Coronary artery (tissue), 2 donors: ENCODE measurements around the gene PLCG2.
"Not testable (repeated sequence)": the region's sequence is repeated elsewhere in the genome, so short reads cannot be mapped to it uniquely, and the experiment has no call there.

Experiments used
- DNase-seq: peaks from one replicate; pipeline ENCODE4 v3.0.0-alpha.2; 2017; ENCODE audit warnings: low spot score
- H3K27ac ChIP-seq, 2 donors: fragments of 200-600 bp; sonication (generic); one replicate each; pipeline ENCODE4 v1.5.1; 2016 to 2019
- H3K4me3 ChIP-seq: fragments of 200-600 bp; sonication (generic); 2 replicates; pipeline ENCODE4 v1.5.1; 2016; ENCODE audit warnings: mild to moderate bottlenecking, moderate library complexity
- TF ChIP-seq, protein P1 (sequence below): fragments of 200-600 bp; sonication (generic); IDR thresholded peaks from one replicate; pipeline ENCODE4 v1.5.1; 2019; ENCODE audit warnings: antibody characterized with exemption

Gene PLCG2

DNA sequence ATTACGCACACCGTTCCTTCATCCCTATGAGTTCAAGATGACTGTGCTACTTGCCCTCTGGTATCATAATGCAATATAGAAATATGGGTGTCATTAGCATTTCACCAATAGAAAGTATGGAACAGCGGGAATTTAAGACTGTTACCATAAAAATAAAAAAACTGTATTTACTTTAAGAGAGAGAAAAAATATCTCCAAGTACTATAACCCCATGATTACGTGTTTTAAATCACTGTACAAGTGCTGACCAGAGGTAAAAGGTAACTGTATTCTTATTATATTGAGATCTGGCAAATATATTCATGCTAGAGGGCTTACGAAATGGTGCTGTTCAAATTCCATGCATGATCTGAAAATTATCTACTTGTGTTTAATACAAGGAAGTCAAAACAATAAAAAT lies 226.9 kb downstream of the PLCG2 start:
- DNase-seq: no peak
- Histone ChIP-seq H3K4me3 (no peak overlapping the region), H3K27ac (no peak overlapping the region)
- TF ChIP-seq, protein P1, sequence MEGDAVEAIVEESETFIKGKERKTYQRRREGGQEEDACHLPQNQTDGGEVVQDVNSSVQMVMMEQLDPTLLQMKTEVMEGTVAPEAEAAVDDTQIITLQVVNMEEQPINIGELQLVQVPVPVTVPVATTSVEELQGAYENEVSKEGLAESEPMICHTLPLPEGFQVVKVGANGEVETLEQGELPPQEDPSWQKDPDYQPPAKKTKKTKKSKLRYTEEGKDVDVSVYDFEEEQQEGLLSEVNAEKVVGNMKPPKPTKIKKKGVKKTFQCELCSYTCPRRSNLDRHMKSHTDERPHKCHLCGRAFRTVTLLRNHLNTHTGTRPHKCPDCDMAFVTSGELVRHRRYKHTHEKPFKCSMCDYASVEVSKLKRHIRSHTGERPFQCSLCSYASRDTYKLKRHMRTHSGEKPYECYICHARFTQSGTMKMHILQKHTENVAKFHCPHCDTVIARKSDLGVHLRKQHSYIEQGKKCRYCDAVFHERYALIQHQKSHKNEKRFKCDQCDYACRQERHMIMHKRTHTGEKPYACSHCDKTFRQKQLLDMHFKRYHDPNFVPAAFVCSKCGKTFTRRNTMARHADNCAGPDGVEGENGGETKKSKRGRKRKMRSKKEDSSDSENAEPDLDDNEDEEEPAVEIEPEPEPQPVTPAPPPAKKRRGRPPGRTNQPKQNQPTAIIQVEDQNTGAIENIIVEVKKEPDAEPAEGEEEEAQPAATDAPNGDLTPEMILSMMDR: no peak

DNA sequence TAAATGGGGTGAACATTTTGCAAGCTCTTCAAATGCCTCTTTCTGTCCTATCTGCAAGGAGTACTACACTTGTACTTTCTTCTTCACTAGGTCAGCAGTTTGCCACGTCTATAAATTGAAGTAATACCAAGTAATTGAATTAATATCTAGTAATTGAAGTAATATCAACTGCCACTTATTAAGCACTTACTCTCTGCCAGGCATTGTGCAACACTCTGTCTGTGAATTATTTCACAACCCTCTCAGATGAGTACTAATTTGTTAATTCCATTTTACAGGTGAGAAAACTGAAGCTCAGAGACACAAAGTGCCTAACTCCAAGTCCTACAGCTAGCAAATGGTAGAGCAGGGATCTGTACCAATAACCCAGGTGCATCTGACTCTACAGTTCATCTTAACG lies 228.1 kb downstream of the PLCG2 start:
- no peak for DNase-seq
- Histone ChIP-seq H3K4me3 (no peak overlapping the region), H3K27ac (no peak overlapping the region)
- TF ChIP-seq, protein P1: no peak

DNA sequence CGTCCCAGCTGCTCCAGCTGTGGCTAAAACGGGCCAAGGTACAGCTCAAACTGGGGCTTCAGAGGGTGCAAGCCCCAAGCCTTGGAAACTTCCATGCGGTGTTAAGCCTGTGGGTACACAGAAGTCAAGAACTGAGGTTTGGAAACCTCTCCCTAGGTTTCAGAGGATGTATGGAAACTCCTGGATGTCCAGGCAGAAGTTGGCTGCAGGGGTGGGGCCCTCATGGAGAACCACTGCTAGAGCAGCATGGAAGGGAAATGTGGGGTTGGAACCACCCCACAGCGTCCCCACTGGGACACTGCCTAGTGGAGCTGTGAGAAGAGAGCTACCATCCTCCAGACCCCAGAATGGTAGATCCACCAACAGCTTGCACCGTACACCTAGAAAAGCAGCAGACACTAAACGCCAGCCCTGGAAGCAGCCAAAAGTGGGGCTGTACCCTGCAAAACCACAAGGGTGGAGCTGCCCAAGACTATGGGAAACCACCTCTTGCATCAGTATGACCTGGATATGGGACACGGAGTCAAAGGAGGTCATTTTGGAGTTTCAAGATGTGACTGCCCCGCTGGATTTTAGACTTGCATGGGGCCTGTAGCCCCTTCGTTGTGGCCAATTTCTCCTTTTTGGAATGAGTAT lies 230.0 kb downstream of the PLCG2 start:
- Histone ChIP-seq H3K4me3 (no peak overlapping the region), H3K27ac (no peak overlapping the region)
- TF ChIP-seq, protein P1: no peak
- no peak for DNase-seq

DNA sequence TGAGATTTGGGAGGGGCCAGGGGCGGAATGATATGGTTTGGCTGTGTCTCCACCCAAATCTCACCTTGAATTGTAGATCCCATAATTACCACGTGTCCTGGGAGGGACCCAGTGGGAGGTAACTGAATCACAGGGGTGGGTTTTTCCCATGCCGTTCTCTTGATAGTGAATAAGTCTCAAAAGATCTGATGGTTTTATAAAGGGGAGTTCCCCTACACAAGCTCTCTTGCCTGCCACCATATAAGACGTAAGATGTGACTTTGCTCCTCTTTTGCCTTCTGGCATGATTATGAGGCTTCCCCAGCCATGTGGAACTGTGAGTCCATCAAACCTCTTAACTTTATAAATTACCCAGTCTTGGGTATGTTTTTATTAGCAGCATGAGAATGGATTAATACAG lies 230.7 kb downstream of the PLCG2 start:
- DNase-seq, H3K4me3 ChIP-seq, H3K27ac ChIP-seq: not testable (repeated sequence)

DNA sequence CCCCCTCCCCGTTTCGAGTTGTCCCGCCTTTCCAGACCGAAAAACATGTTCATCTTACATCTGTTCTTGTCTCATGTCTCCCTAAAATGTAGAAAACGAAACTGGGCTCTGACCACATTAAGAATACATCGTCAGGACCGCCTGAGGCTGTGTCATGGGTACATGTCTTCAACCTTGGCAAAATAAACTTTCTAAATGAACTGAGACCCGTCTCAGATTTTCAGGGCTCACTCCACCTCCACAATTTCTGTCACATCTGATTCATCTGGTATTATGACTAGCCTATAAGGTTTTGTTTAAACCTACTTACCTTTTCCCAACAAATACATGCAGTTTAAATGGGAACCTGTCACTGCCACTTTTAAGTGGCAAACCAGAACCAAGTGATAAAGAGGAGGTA lies 231.6 kb downstream of the PLCG2 start:
- TF ChIP-seq, protein P1: no peak
- H3K27ac ChIP-seq: no peak overlapping the region

DNA sequence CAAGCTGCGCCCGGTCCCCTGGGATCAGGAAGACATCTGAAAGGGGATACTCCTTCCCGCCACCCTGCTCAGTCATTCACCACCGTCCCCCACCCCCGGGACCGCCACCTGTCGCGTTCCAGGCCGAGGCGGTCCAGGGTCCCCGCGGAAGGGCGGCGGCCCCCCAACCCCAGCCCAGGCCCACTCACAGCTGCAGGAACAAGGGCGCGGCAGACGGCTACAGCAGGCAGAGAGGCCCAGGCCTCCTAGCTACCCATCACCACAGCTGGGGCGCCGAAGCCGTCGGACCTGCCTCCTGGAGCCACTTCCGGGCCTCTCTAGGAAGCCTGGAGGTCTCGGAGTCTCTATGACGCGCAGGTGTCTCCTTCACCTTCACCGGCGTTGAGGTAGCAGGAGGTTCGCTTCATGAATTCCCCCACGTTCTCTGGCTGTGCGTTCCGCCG lies 232.1 kb downstream of the PLCG2 start, which contains the start of gene SDR42E1:
Gene SDR42E1 (minus strand): TSS at position 272 of the 443 bp plus-strand sequence. CDS start 10,612 bp downstream, outside the sequence.
- TF ChIP-seq, protein P1: no peak
- no peak within 1 kb of the TSS for H3K27ac ChIP-seq
- H3K4me3 ChIP-seq: peak within 1 kb of the TSS; percentile 63
- no peak for DNase-seq

More for the DNA sequence above, 231.6 kb downstream of the PLCG2 start:
- no peak for DNase-seq
- peak overlapping the region; percentile 63 for H3K4me3 ChIP-seq
